Measurements from ENCODE around the gene CD55. TPM values are rescaled to one million over a fixed set of nuclear protein-coding genes. Genes with fewer than 3 reads are reported as not detected.

Gene CD55
- polyA plus RNA-seq, 1 of the 3 experiments (the other 2 are of a cell fraction) = 10.4 TPM

- Histone ChIP-seq H3K4me3 (ENCODE audit: low read depth in 2 of 2, low read length in 1 of 2) (no peak overlapping the region), H3K27me3 (ENCODE audit: insufficient read depth) (peaks cover 23% of the 10 kb centered on the region; the same call in 1 of the 2 replicates), H3K9ac (no peak overlapping the region), H3K9me2 (no peaks in the 10 kb centered on the region), H3K79me2 (ENCODE audit: insufficient read depth) (no peaks in the 10 kb centered on the region), H3K4me1 (ENCODE audit: control insufficient read depth in 1 of 2, insufficient read depth in 2 of 2, low read depth in 1 of 2, low read length in 1 of 2) (no peaks in the 10 kb centered on the region), H2AFZ (ENCODE audit: low read depth) (no peak overlapping the region), H4K20me1 (ENCODE audit: insufficient read depth) (no peaks in the 10 kb centered on the region), H3K4me2 (no peak overlapping the region), H3F3A (replicated peaks; ENCODE audit: insufficient read depth) (peaks cover 3% of the 10 kb centered on the region), H3K36me3 (replicated peaks in 1 of 2; ENCODE audit: control insufficient read depth in 1 of 2, insufficient read depth in 2 of 2, low read length in 1 of 2) (no peaks in the 10 kb centered on the region), H3K27ac (ENCODE audit: low read depth in 2 of 2, low read length in 1 of 2) (no peak overlapping the region), H3K9me3 (no peaks in the 10 kb centered on the region)
- DNase-seq = no peak
- CTCF ChIA-PET = interaction anchor here (0.9 to 4.1 kb wide), 2 partner anchors 55 to 324 kb away, joined by 3 to 30 read pairs; no protein-coding TSS in a partner anchor
- POLR2A ChIA-PET = no interaction called here
- 6% methylated on average over 1 of the region's 1 CpG for WGBS (ENCODE audit: low lambda C conversion rate)
- no peak for TF ChIP-seq GATA2 (CRISPR knock-in tag; IDR thresholded peaks at IDR 0.05)
- no peak for TF ChIP-seq FOXM1 (IDR thresholded peaks at IDR 0.05; ENCODE audit: low read depth)
- no peak for TF ChIP-seq MAX (IDR thresholded peaks at IDR 0.05; ENCODE audit: low read depth)
- TF ChIP-seq, protein P1, sequence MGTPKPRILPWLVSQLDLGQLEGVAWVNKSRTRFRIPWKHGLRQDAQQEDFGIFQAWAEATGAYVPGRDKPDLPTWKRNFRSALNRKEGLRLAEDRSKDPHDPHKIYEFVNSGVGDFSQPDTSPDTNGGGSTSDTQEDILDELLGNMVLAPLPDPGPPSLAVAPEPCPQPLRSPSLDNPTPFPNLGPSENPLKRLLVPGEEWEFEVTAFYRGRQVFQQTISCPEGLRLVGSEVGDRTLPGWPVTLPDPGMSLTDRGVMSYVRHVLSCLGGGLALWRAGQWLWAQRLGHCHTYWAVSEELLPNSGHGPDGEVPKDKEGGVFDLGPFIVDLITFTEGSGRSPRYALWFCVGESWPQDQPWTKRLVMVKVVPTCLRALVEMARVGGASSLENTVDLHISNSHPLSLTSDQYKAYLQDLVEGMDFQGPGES (IDR thresholded peaks at IDR 0.05; ENCODE audit: low read depth, low read length) = no peak
- TF ChIP-seq ZBTB33 (IDR thresholded peaks at IDR 0.05; ENCODE audit: borderline replicate concordance, low read depth) = no peak
- TF ChIP-seq, protein P2, sequence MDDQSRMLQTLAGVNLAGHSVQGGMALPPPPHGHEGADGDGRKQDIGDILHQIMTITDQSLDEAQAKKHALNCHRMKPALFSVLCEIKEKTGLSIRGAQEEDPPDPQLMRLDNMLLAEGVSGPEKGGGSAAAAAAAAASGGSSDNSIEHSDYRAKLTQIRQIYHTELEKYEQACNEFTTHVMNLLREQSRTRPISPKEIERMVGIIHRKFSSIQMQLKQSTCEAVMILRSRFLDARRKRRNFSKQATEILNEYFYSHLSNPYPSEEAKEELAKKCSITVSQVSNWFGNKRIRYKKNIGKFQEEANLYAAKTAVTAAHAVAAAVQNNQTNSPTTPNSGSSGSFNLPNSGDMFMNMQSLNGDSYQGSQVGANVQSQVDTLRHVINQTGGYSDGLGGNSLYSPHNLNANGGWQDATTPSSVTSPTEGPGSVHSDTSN (IDR thresholded peaks at IDR 0.05) = no peak
- no peak for TF ChIP-seq EZH2phosphoT487 (IDR thresholded peaks at IDR 0.05; ENCODE audit: borderline replicate concordance, low read depth)
- TF ChIP-seq, protein P3, sequence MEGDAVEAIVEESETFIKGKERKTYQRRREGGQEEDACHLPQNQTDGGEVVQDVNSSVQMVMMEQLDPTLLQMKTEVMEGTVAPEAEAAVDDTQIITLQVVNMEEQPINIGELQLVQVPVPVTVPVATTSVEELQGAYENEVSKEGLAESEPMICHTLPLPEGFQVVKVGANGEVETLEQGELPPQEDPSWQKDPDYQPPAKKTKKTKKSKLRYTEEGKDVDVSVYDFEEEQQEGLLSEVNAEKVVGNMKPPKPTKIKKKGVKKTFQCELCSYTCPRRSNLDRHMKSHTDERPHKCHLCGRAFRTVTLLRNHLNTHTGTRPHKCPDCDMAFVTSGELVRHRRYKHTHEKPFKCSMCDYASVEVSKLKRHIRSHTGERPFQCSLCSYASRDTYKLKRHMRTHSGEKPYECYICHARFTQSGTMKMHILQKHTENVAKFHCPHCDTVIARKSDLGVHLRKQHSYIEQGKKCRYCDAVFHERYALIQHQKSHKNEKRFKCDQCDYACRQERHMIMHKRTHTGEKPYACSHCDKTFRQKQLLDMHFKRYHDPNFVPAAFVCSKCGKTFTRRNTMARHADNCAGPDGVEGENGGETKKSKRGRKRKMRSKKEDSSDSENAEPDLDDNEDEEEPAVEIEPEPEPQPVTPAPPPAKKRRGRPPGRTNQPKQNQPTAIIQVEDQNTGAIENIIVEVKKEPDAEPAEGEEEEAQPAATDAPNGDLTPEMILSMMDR (IDR thresholded peaks at IDR 0.05) = no peak
- no peak for TF ChIP-seq MEF2A (IDR thresholded peaks at IDR 0.05; ENCODE audit: borderline replicate concordance, low read depth)
- no peak for TF ChIP-seq NRF1 (IDR thresholded peaks at IDR 0.05; ENCODE audit: low read depth, low read length)
- no peak for TF ChIP-seq SIN3A (IDR thresholded peaks at IDR 0.05; ENCODE audit: borderline replicate concordance, low read depth, low read length)
- TF ChIP-seq, protein P4, sequence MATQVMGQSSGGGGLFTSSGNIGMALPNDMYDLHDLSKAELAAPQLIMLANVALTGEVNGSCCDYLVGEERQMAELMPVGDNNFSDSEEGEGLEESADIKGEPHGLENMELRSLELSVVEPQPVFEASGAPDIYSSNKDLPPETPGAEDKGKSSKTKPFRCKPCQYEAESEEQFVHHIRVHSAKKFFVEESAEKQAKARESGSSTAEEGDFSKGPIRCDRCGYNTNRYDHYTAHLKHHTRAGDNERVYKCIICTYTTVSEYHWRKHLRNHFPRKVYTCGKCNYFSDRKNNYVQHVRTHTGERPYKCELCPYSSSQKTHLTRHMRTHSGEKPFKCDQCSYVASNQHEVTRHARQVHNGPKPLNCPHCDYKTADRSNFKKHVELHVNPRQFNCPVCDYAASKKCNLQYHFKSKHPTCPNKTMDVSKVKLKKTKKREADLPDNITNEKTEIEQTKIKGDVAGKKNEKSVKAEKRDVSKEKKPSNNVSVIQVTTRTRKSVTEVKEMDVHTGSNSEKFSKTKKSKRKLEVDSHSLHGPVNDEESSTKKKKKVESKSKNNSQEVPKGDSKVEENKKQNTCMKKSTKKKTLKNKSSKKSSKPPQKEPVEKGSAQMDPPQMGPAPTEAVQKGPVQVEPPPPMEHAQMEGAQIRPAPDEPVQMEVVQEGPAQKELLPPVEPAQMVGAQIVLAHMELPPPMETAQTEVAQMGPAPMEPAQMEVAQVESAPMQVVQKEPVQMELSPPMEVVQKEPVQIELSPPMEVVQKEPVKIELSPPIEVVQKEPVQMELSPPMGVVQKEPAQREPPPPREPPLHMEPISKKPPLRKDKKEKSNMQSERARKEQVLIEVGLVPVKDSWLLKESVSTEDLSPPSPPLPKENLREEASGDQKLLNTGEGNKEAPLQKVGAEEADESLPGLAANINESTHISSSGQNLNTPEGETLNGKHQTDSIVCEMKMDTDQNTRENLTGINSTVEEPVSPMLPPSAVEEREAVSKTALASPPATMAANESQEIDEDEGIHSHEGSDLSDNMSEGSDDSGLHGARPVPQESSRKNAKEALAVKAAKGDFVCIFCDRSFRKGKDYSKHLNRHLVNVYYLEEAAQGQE (IDR thresholded peaks at IDR 0.05; ENCODE audit: low read depth, low read length) = no peak
- no peak for TF ChIP-seq JUND (IDR thresholded peaks at IDR 0.05)
- no peak for TF ChIP-seq RCOR1 (IDR thresholded peaks at IDR 0.05; ENCODE audit: low read length)
- TF ChIP-seq POLR2AphosphoS5 (IDR thresholded peaks at IDR 0.05; ENCODE audit: low read depth, low read length) = no peak
Observed at GRCh38 chr1:207407655-207408260, 86.3 kb downstream of the CD55 start.
